ENCODE data around the gene HIC1. TPM values are rescaled to one million over a fixed set of nuclear protein-coding genes. Genes with fewer than 3 reads are reported as not detected.

Gene HIC1
- total RNA-seq, 1 donor from 2014 or later = 1.3 TPM

- DNase-seq (ENCODE audit: low read depth) (no peak), FAIRE-seq (no peak)
- no peaks in the 10 kb centered on the region for H3K36me3 ChIP-seq (ENCODE audit: control insufficient read depth, insufficient read depth, low read length)
- TF ChIP-seq CTCF (IDR thresholded peaks at IDR 0.05; ENCODE audit: insufficient read depth, low read length, severe bottlenecking) = no peak
- H3K4me3 ChIP-seq (ENCODE audit: low read depth, low read length) = peak overlapping the region; percentile 43
- H3K27me3 ChIP-seq (ENCODE audit: control insufficient read depth, insufficient read depth, low read length) = peaks cover 10% of the 10 kb centered on the region
Observed at GRCh38 chr17:2024572-2025219, 30.2 kb upstream of the HIC1 start.

- DNase-seq (ENCODE audit: low read depth) (peak; percentile 68), FAIRE-seq (no peak)
- TF ChIP-seq CTCF (IDR thresholded peaks at IDR 0.05; ENCODE audit: insufficient read depth, low read length, severe bottlenecking) = peak; percentile 6
- Histone ChIP-seq H3K27me3 (ENCODE audit: control insufficient read depth, insufficient read depth, low read length) (peaks cover 9% of the 10 kb centered on the region), H3K4me3 (ENCODE audit: low read depth, low read length) (peak within 1 kb of the TSS; percentile 43), H3K36me3 (ENCODE audit: control insufficient read depth, insufficient read depth, low read length) (no peaks in the 10 kb centered on the region)
Observed at GRCh38 chr17:2025220-2025621, 29.7 kb upstream of the HIC1 start, which contains the start of gene RTN4RL1. Gene RTN4RL1 (minus strand): TSS chr17:2025334. CDS start chr17:2024865, 469 bp downstream.

- H3K36me3 ChIP-seq (ENCODE audit: control insufficient read depth, insufficient read depth, low read length) = no peaks in the 10 kb centered on the region
- H3K27me3 ChIP-seq (ENCODE audit: control insufficient read depth, insufficient read depth, low read length) = peaks cover 7% of the 10 kb centered on the region
- no peak for FAIRE-seq
- peak overlapping the region; percentile 43 for H3K4me3 ChIP-seq (ENCODE audit: low read depth, low read length)
- peak; percentile 91 for TF ChIP-seq CTCF (IDR thresholded peaks at IDR 0.05; ENCODE audit: insufficient read depth, low read length, severe bottlenecking)
- peak; percentile 55 for DNase-seq (ENCODE audit: low read depth)
Observed at GRCh38 chr17:2025622-2026309, 29.1 kb upstream of the HIC1 start.

GRCh38 chr17:2027528-2028233, 27.2 kb upstream of the HIC1 start:
- Histone ChIP-seq H3K4me3 (ENCODE audit: low read depth, low read length) (no peak overlapping the region), H3K27me3 (ENCODE audit: control insufficient read depth, insufficient read depth, low read length) (peaks cover 5% of the 10 kb centered on the region), H3K36me3 (ENCODE audit: control insufficient read depth, insufficient read depth, low read length) (no peaks in the 10 kb centered on the region)
- no peak for TF ChIP-seq CTCF (IDR thresholded peaks at IDR 0.05; ENCODE audit: insufficient read depth, low read length, severe bottlenecking)
- DNase-seq (ENCODE audit: low read depth) (no peak), FAIRE-seq (no peak)

GRCh38 chr17:2028234-2028614, 26.7 kb upstream of the HIC1 start:
- DNase-seq (ENCODE audit: low read depth) (no peak), FAIRE-seq (no peak)
- Histone ChIP-seq H3K4me3 (ENCODE audit: low read depth, low read length) (no peak overlapping the region), H3K27me3 (ENCODE audit: control insufficient read depth, insufficient read depth, low read length) (peaks cover 5% of the 10 kb centered on the region), H3K36me3 (ENCODE audit: control insufficient read depth, insufficient read depth, low read length) (peaks cover under 1% of the 10 kb centered on the region)
- TF ChIP-seq CTCF (IDR thresholded peaks at IDR 0.05; ENCODE audit: insufficient read depth, low read length, severe bottlenecking) = no peak
